ENCODE measurements around the gene ANKRD12.
A peak's percentile ranks its signal among the peaks of the same experiment; 100 is the strongest.
"Not testable (repeated sequence)": the region's sequence is repeated elsewhere in the genome, so short reads cannot be mapped to it uniquely, and the experiment has no call there.

Gene ANKRD12

DNA sequence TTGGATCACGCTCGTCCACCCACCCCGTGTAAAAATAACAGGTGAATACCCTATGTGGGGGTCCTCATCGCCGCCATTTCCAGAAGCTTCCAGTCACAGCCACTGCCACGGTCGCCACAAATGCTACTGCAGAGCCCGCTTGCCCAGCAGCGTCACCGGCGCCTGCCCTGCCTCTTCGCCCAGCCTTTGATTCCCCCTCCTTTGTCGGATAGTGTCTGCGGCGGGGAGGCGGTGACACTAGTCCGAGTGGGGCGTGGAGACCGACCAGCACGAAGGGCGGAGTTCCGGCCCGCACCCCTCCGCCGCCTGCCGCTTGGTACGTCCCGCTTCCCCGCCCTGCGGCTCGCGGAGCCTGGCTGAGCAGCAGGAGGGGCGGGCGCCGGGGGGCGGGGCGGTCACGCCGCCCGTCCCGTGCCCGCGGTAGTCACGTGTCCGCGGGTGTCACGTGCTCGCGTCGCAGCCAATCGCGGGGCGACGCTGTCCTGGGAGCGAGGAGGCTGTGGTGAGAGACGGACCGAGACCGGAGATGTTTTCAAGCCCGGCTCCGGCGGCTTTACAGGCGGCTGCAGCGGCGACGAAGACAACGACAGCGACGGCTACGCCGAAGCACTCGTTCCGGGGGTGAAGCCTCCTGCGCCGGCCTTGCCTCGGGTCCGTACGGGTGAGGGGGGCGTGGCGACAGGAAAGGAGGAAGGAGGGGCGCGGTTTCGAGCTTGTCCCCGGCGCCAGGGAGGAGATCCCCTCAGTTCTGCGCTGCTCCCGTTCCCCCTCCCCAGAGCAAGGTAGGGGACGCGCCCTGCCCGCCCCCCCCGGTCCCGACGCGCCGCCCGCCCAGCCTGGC is at the start of gene ANKRD12:
Gene ANKRD12 (plus strand): TSS at position 467 of the 841 bp plus-strand sequence. CDS start 45,652 bp downstream, outside the sequence.
- peak; percentile 97 for DNase-seq

DNA sequence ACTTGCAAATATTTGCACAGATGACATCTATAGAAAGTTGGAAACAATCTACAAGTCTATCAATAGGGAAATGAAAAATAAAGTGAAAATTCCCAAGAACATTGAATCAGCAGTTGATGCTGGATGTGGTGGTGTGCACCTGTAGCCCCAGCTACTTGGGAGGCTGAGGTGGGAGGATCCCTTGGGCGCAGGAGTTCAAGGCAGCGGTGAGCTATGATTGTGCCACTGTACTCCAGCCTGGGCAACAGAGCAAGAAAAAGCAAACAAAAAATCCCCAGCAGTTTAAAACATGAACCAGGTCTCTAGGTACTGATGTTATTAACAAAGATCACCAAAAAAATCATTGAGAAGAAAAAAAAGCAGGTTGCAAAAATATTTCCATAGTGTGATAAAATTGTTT is 49.4 kb upstream of the ANKRD12 start:
- DNase-seq, result no peak

DNA sequence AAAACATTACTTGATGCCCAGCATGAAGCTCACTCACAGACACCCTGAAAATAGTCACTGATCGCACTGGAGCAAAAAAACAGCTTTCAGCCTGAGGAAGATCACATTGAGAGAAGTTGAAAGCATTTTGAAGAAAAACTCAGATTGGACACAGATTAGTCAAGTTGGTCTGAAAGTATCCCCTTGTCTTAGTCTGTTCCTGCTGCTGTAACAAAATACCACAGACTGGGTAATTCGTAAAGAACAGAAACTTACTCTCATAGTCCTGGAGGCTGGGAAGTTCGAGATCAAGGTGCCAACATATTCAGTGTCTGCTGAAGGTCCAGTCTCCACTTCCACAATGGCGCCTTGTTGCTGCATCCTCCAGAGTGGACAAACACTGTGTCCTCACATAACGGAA is 48.3 kb upstream of the ANKRD12 start:
- DNase-seq, result no peak

- not testable (repeated sequence) for DNase-seq
These were observed 47.9 kb upstream of the ANKRD12 start for GRCh38 chr18:9088727-9089126.

DNA sequence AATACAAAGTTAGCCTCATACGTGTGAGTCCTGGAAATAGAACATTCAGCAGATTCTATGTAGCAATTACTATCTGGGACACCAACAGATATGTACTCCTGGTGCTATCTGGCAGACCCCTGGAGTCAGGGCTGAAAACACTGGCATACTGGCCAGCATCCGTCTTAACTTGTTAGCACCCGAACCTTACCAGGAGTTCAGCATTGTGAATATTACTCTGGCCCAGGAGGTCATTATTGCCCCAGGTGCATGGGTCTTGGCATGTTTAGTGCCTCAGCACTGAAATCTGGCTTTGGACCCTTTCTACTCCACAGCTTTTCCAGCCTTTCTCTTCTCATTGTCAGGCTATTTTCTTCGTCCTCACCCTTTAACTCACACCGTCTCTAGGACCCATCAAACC is 46.0 kb upstream of the ANKRD12 start:
- no peak for DNase-seq

GRCh38 chr18:9091066-9091476 is 45.5 kb upstream of the ANKRD12 start:
- DNase-seq, result no peak

GRCh38 chr18:9092665-9093064 is 43.9 kb upstream of the ANKRD12 start:
- DNase-seq, result peak; percentile 12

DNA sequence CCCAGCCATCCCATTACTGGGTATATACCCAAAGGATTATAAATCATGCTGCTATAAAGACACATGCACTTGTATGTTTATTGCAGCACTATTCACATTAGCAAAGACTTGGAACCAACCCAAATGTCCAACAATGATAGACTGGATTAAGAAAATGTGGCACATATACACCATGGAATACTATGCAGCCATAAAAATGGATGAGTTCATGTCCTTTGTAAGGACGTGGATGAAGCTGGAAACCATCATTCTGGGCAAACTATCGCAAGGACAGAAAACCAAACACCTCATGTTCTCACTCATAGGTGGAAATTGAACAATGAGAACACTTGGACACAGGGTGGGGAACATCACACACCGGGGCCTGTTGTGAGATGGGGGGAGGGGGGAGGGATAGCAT is 43.5 kb upstream of the ANKRD12 start:
- DNase-seq, result not testable (repeated sequence)

- DNase-seq, result peak; percentile 76
These were observed 42.0 kb upstream of the ANKRD12 start for GRCh38 chr18:9094307-9095226.

DNA sequence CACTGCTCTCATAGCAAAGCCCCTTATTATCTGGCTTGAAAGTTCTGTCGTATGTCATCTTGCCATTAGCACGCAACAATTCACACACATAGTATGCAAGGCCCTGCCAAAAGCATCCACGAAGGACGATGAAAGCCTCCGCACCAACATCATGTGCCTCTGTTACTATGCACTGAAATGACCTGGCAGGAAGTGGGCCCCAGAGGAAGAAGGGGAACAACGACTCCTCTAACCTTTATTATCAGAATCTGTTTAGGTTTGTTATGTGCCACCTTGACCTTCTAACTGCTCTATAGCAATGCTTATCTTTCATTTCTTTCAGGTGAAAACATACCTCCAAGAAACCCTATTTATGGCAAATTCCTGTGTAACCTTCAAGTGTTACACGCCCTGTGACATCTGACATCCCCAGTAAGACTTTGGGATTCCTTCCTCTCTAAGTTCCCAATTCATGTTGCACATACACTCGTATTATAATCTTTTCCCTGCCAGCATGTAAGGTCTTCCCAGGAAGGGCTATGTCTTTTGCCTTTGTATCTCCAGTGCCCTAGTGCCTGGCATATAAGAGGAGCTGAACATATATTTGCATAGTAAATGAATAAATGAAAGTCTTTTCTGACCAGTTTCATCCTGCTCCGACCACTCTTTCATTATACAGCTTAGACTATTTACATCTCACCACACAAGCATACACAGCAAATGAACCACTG is 41.1 kb upstream of the ANKRD12 start:
- peak; percentile 37 for DNase-seq

DNA sequence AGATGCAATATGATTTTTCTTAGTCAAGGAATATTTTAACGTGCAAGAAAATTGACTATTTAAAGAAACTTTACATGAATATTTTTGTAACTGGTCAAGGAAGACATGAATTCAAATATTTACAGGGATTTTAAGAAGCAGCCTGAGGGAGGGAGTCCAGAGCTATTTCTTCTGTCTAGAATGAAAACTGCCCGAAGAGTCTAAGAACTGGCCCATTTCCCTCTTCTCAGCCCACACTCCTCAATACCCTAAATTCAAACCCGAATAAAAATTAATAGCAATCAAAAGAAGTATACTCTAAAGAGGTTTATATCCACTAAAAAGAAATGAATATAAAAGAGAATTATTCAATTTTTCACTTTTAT is 40.6 kb upstream of the ANKRD12 start:
- no peak for DNase-seq

GRCh38 chr18:9096685-9097084 is 39.9 kb upstream of the ANKRD12 start:
- DNase-seq, result no peak

DNA sequence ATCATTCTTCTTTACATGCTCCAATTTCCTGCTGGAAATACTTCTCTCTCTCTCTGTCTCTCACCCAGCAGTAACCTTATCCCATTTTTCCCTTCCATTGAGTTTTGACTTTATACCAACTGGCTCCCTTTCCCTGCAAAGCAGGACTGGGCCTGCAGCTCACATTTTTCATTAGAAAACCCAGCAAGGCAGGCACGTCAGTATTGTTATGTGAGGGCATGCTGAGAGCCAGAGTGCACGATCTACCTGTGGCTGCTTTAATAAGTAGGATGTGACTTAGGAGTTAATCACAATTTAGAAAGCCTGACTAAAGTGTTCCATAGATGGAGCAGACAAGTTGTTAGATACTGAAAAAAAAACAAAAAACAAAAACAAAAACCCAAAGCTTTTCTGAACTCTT is 39.2 kb upstream of the ANKRD12 start:
- DNase-seq, result no peak

DNA sequence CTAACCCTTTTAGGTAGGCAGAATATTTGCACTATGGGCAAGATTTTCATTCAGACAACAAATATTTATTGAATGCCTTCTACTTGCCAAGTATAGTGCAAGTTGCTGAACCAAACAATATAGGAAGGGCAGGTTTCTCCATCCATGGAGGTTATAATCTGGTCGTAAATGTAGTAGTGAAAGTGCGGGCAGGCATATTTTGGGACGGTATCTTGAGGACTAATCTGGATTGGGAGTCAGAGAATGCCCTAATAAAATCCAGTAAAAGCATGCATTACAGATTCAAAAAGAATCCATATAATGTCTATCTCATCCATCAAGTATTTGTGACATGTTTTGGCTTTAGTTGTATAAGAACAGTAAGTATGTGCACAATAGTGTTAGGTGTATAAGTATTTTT is 35.8 kb upstream of the ANKRD12 start:
- DNase-seq, result peak; percentile 46

GRCh38 chr18:9101730-9102507 is 34.7 kb upstream of the ANKRD12 start:
- peak; percentile 80 for DNase-seq

GRCh38 chr18:9102508-9103375 is 33.8 kb upstream of the ANKRD12 start, which contains the start of gene NDUFV2:
Gene NDUFV2 (plus strand): TSS chr18:9102699. CDS start chr18:9102744, 45 bp downstream.
- DNase-seq, result peak; percentile 96

- no peak for DNase-seq
These were observed 33.2 kb upstream of the ANKRD12 start for GRCh38 chr18:9103376-9103873.

DNA sequence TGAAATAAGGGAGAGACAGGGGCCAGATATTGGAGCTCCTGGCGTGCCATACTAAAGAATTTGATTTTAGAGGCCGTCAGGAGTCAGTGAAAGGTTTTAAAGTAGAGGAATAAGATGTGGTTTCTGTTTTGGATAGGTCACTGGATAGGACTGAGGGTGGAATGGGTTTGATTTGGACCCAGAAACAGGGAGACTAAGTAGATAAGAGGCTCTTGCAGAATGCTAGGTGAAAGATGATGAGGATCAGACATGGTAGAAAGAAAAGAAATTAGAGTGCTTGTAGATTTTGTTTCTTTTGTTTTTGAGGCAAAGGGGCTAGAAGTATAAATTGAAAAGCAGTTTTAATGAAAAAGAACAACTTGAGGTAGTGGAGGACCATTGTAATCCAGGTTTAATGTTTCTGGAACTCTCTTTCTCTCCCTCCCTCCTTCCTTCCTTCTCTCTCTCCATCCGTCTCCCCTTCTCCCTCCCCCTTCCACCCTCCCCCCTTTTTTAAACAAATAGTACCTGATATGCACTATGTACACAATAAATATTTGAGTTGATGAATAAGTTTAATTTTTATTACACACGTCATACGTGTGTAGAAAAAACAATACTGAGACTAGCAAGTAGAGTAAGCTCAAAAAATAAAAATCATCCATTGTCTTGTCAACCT is 32.2 kb upstream of the ANKRD12 start:
- DNase-seq, result no peak

- no peak for DNase-seq
These were observed 31.2 kb upstream of the ANKRD12 start for GRCh38 chr18:9105420-9105819.

DNA sequence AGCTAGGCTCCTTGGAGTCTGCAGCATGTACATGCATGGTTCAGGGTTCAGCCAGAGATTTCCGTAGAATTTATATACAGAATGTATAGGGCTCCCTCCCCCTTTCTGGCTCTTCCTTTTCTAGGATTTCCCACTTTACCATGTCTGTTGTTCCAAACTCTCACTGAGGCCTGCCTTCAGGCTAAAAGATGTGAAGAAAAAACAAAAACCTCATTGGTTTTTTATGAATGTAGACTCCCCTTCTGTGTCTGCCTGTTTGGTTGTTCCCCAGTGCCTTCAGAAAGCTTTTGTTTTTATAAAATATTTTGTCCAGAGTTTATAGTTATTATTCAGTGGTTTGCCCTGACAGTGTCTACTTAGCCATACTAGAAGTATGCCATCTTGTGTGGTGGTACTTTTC is 30.5 kb upstream of the ANKRD12 start:
- DNase-seq, result no peak

Data from EL (cell line).